GM18498 (cell line): ENCODE data around the gene SIGLEC9.

Experiments used
- ATAC-seq: cut with Tn5 transposase; IDR thresholded peaks from one replicate; pipeline ENCODE4 v1.9.1; 2021; ENCODE audit warnings: mild to moderate bottlenecking, moderate library complexity; ENCODE audit not compliant: unreplicated experiment

Gene SIGLEC9

DNA sequence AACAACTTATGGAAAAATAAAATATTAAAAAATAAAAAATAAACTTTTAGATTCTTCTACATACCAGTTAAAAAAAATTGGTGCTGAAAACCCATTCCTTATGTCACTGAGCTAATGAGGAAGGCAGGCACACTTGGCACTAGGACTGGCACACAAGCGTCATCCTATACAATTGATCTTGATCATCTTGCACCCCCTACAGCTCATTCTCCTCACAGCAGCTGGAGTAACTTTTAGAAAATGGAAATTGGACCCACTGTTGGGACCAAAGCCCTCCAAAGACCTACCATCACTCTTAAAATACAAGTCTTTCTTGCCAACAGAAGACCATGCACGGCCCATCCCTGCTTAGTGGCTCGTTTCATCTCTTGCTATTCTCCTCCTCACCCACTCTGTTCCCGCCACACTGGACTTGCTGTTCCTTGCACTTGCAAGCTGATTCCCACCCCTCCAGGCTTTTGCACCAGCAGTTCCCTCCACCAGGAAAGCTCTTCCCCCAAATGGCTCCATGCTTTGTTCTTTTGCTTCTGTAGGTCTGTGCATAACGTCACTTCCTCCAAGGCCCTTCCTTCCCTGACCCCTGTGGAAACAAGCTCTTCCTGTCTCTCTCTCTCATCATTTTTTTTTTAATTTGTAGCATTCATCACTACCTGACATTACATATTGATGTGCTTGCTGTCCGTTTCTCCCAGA, 28.1 kb upstream of the SIGLEC9 start:
- ATAC-seq = no peak

DNA sequence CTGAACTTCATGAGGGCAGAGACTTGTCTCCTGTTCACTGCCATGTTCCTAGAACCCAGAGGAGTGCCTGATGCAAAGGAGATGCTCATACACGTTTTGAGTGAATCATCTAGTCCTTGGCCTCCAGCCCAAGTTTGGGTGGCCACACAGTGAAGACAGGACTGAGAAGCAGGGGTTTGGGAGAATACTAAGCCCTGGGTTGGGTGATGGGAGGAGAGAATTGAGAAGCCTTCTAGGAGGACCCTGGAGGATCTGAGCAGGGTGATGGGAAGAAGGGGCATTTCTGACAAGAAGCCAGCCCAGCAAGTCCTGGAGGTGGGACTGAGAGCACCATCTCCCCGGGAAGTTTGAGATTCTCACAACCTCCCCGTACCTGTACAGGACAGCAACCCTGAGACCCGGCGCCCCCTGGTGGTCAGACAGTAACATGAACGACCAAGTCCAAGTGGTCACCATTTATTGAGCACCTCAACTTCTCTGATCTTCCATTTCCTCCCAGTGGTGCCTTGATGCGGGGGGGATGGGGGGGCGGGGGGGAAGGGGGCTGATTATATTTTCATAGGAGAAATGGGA, 27.5 kb upstream of the SIGLEC9 start:
- no peak for ATAC-seq

DNA sequence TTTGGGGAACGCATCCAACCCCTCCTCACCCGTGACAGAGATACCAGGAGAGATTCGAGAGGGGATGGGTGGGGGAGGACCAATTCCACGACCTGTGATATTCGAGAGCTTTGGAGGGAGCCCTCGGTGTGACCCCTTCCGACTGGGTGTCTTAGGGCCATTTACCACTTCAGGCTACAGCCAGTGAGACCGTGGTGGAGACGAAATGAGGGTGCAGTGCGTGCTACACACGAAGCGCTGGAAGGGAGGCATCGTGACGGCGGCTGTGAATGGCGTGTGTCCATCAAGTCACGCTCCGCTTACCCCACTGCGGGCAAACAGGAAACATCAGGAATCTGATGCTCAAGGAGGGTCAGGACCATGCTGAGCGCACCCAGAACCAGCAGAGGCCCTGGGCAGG, 26.9 kb upstream of the SIGLEC9 start:
- ATAC-seq = no peak

DNA sequence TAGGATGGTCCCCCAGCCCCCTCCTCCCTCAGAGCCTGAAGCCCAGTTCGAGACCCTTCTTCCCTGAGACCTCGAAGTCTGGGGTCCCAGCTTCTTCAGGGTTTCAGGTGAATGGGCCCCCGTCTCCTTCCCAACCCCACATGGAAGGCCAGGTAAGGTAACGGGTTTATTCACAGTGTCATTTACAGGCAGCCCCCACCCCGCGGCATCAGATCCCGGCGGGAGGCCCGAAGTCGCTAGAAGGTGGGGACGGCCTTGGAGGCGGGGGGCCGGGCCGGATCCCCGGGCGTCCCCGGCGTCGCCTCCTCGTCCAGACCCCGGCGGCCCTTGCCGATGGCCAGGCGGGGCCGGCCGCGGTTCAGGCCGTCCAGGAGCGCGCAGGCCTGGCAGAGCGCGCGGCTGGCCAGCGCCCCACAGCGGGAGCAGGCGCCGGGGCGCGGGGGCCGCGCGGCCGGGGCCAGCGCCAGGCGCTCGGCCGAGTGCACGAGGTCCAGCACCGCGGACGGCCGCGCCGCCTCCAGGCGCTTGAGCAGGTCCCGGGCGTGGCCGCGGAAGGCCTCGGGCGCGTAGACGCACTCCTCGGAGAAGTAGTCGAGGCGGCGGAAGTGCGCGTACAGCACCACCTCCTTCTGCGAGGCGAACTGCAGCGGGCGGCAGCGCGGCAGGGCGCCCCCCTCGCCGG, 26.2 kb upstream of the SIGLEC9 start:
- no peak for ATAC-seq

DNA sequence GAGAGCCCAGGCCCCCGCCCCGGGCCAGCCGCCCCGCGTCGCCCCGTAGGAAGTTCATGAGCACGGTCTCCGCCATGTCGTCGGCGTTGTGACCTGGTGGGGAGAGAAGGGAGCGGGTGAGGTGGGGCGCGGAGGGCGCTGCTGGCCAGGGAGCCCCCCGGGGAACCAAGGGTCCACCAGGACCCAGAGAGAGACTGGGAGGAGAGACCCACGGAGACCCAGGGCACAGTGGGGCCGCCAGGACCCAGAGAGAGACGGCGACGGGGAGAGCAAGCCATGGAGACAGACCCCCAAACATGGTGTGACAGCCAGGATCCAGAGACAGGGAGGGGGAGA, 25.7 kb upstream of the SIGLEC9 start:
- no peak for ATAC-seq

DNA sequence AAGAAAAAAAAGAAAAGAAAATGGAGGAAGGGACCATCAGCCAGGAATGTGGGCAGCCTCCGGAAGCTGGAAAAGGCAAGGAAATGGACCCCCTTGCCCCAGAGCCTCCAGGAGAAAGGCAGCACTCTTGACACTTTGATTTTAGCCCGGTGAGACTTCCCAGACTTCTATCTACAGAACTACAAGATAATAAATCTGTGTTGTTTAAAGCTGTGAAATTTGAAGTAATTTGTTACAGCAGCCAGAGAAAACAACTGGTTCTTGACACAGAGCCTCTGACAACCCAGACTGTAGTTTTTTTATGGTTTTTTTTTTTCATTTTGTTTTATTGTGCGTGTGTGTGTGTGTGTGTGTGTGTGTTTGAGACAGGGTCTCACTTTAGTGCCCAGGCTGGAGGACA, 24.1 kb upstream of the SIGLEC9 start:
- ATAC-seq = no peak

DNA sequence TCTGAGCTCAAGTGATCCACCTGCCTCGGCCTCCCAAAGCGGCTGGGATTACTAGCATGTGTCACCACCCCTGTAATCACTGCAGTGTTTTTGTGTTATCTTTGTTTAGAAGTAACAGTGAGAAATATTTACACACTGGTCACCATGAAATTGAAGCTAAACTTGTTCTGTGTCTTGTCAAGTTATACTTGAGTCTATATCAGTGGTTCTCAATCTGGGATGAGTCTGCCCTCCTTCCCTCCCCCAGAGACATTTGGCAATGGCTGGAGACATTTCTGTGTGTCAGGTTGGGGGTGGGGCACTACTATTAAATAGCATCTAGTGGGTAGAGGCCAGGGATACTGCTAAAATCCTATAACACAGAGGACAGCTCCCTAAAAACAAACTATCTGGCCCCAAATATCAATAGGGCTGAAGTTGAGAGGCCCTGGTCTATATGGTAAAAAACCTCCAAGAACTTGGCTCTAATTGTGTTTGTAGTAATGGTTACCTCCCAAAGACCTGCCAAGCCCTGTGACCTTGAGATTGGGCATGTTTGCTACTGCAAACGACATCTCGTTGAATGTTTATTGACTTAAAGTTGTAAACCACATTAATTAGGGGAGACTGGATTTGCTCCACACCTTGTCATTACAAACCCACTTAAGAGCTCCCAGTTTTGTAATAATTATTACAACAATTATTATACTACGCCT, 23.4 kb upstream of the SIGLEC9 start:
- no peak for ATAC-seq

DNA sequence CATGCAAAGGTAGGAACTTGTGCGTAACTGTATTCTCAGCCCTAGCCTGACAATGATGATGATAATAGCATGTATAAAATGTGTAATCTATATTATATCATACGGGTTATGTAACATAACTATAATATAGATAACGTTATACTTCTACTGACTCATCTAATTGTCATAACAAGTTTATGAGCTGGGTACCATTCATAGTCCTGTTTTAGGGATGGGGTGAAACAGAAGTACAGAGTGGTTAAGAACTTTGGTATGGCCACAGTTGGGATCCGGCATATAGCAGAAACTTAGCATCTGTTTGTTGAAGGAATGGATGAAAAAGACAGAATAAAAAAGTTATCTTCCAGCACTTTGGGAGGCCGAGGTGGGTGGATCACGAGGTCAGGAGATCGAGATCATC, 21.7 kb upstream of the SIGLEC9 start:
- no peak for ATAC-seq

DNA sequence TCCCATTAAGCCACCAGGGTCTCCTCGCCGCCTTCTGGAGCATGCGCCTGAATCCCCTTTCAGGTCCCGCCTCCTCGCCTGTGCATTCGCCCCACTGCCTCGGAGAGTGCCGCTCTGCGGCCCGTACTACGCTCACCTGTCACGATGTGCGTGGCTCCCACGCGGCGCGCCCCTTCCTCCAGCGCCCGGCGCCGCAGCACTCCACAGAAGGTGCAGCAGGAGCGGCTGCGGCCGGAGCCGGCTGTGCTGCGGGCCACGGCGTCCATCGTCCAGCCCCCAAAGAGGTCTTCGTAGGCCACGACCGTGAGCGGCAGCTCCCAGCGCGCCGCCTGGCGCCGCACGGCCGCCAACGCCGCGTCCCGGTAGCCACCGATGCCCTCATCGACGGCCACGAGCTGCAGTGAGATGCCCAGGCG, 20.8 kb upstream of the SIGLEC9 start:
- no peak for ATAC-seq

DNA sequence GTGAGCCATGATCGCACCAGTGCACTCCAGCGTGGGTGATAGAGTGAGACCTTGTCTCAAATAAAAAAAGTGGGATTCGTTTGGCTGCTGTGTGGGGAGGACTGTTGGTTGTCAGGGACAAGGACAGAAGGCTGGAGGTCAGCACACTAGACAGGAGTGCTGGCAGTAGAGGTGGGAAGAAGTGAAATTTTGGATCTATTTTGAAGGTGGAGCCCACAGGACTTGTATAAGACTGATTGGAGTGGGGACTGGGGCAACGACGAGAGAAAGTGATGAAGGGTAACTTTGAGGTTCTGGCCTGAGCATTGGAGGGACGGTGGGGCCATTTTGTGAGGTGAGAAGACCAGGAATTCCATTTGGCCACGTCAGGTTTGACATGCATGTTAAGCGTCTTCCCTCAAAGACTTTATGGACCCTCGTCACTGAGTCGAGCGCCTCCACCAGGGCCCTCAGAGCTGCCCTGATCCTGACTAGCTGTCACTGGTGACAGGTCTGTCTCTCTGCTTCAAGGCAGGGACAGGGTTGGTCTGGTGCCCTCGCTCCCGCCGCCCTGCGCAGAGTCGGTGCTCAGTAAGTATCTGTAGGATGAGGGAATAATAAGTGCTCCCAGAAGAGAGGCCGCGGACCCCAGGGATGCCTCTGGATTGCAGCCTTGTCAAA, 17.2 kb upstream of the SIGLEC9 start:
- ATAC-seq = no peak

DNA sequence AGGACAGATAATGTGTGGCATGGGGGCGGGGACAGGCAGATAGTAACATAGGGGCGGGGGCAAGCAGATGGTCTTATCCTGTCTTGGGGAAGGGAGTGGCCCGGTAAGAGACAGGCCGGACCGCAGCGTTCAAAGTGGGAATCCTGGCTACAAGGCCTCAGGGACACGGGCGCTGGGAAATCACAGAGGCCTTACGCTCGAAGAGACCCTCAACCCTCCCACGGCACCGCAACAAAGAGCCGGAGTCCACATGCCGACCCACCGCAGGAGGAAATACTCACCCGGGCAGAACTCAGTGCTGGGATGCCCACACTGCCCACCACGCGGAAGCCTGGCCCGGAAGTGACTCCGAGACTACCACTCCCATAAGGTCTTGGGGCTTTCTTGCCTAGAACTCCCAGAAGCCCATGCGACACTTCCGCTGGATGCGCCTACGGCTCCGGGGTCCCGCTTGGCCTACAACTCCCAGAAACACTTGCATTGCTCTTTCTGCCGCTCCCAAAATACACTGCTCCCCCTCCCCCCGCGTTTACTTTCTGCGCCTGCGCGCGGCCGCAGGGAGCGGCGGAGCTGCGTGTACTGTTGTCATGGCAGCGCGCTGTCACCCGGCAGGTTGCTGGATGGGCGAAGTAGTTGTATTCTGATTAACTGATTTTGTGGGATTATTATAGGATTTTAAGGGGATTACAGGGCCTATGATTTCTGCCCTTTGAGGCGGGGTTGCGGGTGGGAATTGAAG, 16.5 kb upstream of the SIGLEC9 start, which contains the start of gene CTU1:
Gene CTU1 (minus strand): TSS at position 344 of the 739 bp plus-strand sequence. CDS start 3,840 bp downstream, outside the sequence.
- peak; percentile 96 for ATAC-seq

DNA sequence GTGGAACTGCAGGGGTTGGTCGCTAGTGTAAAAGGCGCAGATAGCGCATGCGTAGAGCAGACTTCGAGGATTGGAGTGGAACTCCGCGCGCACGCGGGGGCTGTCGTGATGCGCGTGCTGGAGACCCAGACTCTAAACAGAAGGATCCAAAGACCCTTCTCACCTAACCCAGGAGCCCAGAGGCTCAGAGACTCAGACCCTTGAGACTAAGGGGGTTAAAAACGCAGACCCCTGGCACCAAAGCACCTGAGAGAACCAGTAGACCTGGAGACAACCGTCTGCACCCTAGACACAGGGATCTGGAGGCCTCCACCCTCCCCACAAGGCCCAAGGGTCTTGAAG, 15.9 kb upstream of the SIGLEC9 start:
- peak; percentile 39 for ATAC-seq

DNA sequence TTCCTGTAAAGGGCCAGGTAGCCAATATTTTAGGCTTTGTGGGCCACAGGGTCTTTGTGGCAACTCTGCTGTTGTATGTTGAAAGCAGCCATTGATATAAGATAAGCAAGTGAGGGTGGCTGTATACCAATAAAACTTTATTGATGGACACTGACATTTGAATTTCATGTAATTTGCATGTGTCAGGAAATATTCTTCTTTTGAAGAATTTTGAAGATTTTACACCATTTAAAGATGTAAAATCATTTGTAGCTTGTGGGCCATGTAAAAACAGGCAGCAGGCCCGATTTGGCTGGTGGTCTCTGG, 14.1 kb upstream of the SIGLEC9 start:
- ATAC-seq = no peak

DNA sequence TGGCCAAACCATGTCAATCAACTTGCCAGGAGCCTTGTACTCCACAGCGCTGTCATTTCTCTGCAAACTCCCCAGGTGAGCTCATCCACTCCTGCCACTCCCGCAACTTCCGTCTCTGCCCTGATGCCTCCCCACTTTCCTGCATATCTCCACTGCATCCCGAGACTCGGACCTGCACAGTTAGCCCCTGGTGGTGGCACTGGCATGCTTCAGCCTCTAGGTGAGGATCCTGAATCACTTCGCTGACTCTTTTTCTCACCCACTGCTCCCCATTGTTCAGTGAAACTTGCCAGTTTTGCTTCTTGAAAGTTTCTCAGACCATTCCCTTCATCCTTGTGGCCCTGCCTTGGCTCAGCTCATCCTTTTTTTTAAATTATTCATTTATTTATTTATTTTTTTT, 13.1 kb upstream of the SIGLEC9 start:
- no peak for ATAC-seq

DNA sequence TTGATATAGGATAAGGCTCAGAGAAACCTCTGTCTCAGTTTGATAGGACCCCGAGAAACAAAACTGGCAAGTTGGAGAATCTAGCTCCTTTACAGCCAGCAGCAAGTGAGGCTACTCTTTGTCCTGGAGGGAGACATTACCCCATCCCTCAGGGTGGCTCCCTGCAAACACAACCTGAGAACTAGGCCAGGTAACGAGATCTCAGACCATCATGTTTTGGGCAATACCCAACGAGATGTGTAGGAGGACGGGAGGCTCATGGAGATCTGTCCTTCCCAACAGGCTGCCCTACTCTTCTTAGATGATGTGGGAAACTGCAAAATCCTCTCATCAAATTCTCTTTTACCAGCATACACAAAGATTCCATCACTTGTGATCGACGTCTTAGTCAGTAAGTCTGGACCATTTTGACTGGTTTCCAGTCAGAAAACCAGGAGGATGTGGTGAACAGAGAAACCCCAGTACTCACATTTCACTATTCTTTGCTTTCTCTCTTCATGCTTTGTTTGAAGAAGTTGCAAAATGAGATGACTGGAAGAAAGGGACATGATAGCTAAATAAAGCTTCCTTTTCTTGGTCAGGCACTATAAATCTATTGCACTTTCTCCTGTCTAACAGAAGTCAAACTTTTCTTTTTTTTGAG, 10.5 kb upstream of the SIGLEC9 start:
- no peak for ATAC-seq

DNA sequence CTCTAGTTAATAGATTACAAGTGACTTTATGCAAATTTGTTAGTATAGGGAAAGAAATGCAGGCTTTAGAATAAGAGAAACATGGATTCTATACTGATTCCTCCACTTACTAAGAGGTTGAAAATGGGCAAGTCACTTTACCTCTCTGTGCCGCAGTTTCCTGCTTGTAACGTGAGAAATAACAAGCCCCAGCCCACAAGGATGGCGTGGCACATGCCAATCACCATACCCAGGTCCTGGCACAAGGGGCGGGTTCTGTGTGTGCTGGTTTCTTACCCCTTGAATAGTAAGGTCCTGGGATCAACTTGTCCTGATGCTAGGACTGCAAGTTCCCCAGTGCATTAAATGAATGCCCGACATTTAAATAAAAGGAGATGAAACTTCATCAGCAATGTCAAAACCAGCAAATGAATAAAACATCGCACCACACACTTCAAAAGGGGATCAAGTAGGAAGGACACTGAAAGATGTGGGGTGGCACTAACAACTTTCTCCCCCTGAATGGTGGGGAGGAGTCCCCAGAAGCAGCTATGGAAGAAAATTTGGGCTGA, 7.9 kb upstream of the SIGLEC9 start:
- ATAC-seq = no peak

DNA sequence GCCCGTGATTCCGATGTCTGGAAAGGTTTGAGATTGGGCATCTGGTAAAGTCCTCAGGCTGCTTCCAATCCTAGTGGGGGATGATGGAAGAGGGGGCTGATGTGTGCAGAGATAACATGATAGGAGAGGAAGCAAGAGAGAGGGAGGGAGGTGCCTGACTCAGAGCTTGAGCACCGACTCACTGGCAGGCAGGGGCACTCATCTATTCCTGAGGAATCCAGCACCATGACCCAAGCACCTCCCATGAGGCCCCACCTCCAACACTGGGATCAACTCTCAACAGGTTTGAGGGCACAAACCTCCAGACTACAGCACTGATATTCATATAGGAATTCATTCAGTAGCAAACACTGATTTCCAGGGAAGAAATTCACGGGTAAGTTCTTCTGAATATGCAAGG, 5.6 kb upstream of the SIGLEC9 start:
- no peak for ATAC-seq

DNA sequence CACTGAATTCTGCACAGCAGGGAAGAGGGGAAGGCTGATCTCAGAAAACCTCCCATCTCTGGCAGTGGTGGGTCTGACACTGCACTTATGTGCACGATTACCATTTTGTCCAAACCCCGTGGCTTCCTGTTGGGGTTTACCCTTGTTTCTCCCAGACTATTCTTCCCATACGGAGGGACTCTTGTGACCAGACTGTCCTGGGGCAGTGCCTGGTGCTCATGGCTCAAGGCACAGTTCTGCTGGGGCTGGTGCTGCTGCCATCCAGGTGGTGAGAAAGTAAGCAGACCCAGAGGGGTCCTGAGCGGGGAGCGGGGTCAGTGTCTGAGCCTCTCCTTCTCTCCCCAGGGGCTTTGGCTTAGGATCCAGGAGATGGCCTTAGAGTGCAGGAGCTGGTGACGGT, 5.1 kb upstream of the SIGLEC9 start:
- ATAC-seq = no peak

DNA sequence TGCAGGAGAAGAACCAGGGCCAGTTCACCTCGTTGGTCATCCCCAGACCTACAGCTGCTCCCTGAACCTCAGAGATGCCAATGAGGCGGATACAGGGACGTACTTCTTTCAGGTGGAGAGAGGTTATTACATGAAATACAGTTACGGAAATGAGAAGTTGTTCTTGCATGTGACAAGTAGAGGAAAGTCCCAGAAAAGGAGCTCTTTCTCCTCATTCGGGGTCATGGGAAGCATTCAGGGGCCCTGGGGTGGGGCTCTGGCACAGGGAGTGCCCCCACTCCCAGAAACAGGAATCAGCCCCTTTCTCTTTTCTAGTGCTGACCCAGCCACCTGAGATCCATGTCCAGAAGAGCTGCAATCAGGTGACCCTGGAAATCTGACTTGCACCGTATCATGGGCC, 4.5 kb upstream of the SIGLEC9 start:
- ATAC-seq = no peak

DNA sequence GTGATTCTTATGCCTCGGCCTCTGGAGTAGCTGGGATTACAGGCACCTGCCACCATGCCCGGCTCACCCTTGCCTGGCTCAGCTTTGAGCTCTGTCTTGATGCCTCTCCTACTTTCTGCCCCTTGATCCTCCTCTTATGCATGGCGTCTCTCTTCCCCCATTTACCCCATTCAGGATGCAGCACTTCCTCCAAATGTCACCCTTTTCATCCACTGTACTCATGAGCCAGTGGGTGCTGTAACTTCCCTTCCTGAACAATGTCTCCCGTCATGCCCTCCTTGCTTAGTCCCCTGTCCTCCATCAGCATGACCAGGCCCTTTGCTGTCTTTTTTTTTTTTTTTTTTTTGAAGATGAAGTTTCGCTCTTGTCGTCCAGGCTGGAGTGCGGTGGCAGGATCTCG, 3.4 kb upstream of the SIGLEC9 start:
- no peak for ATAC-seq
